Progenitor cell of endocrine pancreas (in vitro differentiated cells): Measurements from ENCODE around the gene TNIP1. TPM values are rescaled to one million over a fixed set of nuclear protein-coding genes. Genes with fewer than 3 reads are reported as not detected.

Experiments
- DNase-seq: peaks from one replicate; pipeline ENCODE4 v3.0.0; 2021; ENCODE audit warnings: low spot score; ENCODE audit not compliant: unreplicated experiment
- H3K27ac Mint-ChIP-seq: 2 replicates; pipeline ENCODE4 v1.8.0; 2021; ENCODE audit warnings: mild to moderate bottlenecking, moderate library complexity, mixed read lengths
- H3K27me3 Mint-ChIP-seq: 2 replicates; pipeline ENCODE4 v1.8.0; 2021; ENCODE audit warnings: mixed read lengths
- H3K36me3 Mint-ChIP-seq: 2 replicates; pipeline ENCODE4 v1.8.0; 2022; ENCODE audit warnings: mixed read lengths; ENCODE audit not compliant: insufficient read depth
- H3K4me1 Mint-ChIP-seq: 2 replicates; pipeline ENCODE4 v1.8.0; 2021; ENCODE audit warnings: low read depth, mixed read lengths
- H3K4me3 Mint-ChIP-seq: 2 replicates; pipeline ENCODE4 v1.8.0; 2021; ENCODE audit warnings: low read depth, mild to moderate bottlenecking, moderate library complexity, mixed read lengths
- H3K9me3 Mint-ChIP-seq: 2 replicates; pipeline ENCODE4 v1.8.0; 2021; ENCODE audit warnings: low read depth, mixed read lengths
- CTCF ChIP-seq: fragments of 200-600 bp; sonication (generic); IDR thresholded peaks from one replicate; pipeline ENCODE4 v1.5.0; 2021; ENCODE audit warnings: antibody characterized with exemption, mild to moderate bottlenecking; ENCODE audit not compliant: unreplicated experiment
- total RNA-seq: library from RNA; stranded (reverse); gene quantifications from 2 replicates; pipeline ENCODE4 v1.2.1, GENCODE V29; 2021

The TNIP1 gene
- total RNA-seq, 1 donor from 2014 or later: 55.0 TPM

- DNase-seq: no peak
- no peak overlapping the region for H3K4me3 Mint-ChIP-seq
- peaks cover 15% of the 10 kb centered on the region for H3K4me1 Mint-ChIP-seq
- no peaks in the 10 kb centered on the region for H3K9me3 Mint-ChIP-seq
- H3K36me3 Mint-ChIP-seq: no peaks in the 10 kb centered on the region
- no peak for TF ChIP-seq CTCF
- no peaks in the 10 kb centered on the region for H3K27me3 Mint-ChIP-seq
- H3K27ac Mint-ChIP-seq: no peak overlapping the region
Measured at GRCh38 chr5:151098768-151099121, 17.9 kb upstream of the TNIP1 start.

DNA sequence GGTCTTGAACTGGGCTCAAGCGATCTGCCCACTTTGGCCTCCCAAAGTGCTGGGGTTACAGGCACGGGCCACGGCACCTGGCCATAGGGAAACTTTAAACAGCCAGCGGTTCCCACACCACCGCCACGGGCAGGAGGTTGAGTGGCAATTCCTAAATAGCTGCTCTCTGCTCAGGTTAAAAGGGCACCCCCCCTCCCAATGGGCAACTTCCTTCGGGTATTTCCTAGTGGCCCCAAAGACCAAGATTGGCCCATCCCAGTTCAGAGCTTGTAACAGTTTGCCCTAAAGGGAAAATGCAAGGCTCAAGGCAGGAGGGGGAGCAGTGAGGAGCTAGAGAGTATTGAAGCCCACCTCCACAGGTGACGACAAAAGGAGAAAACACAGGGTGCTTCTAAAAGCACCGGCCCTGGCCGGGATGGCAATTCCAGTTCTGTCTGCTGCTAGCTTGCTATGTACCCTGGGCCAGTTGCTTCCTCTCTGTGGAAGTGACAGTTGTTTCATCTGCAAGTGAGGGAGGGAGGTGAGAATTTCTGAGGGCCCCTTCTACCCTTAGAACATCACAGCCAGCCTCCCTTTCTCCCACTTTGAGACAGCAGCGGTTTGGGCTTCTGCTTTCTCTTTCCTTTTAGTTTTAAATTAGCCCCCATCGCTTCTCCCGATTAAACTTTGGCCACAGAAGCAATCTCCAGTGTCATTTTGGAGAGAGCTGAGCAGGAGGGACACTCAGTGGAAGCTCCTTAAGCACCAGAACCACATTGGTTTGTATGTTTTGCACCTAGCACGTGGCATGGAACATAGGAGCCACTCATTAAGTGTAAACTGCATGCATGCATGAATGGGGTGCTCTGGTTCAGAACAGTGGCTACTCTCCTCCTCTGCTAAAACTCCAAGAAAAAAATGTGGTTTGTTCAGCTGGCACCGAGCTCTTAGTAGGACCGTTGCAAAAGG lies 17.3 kb upstream of the TNIP1 start:
- H3K27me3 Mint-ChIP-seq: no peaks in the 10 kb centered on the region
- no peak overlapping the region for H3K4me3 Mint-ChIP-seq
- DNase-seq: no peak
- H3K9me3 Mint-ChIP-seq: no peaks in the 10 kb centered on the region
- peaks cover 15% of the 10 kb centered on the region for H3K4me1 Mint-ChIP-seq
- TF ChIP-seq CTCF: no peak
- no peak overlapping the region for H3K27ac Mint-ChIP-seq
- H3K36me3 Mint-ChIP-seq: no peaks in the 10 kb centered on the region

DNA sequence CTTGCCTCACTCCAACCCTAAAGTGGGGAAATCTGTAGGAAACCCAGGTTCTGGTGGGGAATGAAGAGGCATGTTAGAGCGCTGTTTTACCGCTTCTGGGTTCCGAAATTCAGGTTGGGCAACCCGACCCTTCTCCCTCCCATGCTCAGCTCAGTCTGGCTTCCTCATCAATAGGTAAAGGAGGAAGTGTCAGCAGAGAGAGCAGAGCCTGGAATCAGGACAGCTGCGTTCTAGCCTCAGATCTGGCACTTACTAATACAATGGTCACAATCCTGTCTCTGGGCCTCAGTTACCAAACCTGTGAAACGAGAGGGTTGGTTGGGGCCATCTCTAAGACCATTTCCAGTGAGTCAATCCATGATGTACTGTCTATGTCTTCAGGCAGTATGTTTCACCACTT lies 16.2 kb upstream of the TNIP1 start:
- no peak for DNase-seq
- no peak overlapping the region for H3K27ac Mint-ChIP-seq
- H3K27me3 Mint-ChIP-seq: no peaks in the 10 kb centered on the region

DNA sequence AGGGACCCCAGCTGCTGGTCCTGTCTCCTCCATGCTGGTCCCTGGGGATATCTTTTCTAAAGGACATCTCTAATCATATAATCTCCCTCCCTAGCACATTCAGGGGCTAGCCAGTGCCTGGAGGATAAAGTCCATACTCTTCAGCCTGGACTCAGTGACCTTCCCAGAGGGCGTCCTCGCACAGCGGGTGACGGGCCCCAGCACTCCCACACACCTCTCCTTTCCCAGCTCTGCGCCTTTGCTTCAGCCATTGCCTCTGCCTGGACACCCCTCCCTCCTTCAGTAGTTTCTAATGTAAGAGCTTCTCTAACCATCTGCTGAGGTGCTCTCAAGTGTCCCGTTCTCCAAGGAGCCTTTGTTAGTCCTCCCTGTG lies 15.2 kb upstream of the TNIP1 start:
- no peak overlapping the region for H3K4me3 Mint-ChIP-seq

More for the DNA sequence above, 16.2 kb upstream of the TNIP1 start:
- no peak overlapping the region for H3K4me3 Mint-ChIP-seq
- H3K9me3 Mint-ChIP-seq: no peaks in the 10 kb centered on the region
- H3K4me1 Mint-ChIP-seq: peaks cover 15% of the 10 kb centered on the region
- TF ChIP-seq CTCF: no peak
- H3K36me3 Mint-ChIP-seq: no peaks in the 10 kb centered on the region

More for the DNA sequence above, 15.2 kb upstream of the TNIP1 start:
- no peak for DNase-seq
- H3K9me3 Mint-ChIP-seq: no peaks in the 10 kb centered on the region
- H3K36me3 Mint-ChIP-seq: no peaks in the 10 kb centered on the region
- H3K27me3 Mint-ChIP-seq: no peaks in the 10 kb centered on the region
- no peak for TF ChIP-seq CTCF
- peaks cover 15% of the 10 kb centered on the region for H3K4me1 Mint-ChIP-seq
- H3K27ac Mint-ChIP-seq: peak overlapping the region; percentile 22
